ENCODE results near the gene TBC1D8. TPM values are rescaled to one million over a fixed set of nuclear protein-coding genes. Genes with fewer than 3 reads are reported as not detected.

Gene TBC1D8
- total and polyA plus RNA-seq, 2 donors (not counting 1 experiment from before 2014, with no cell fraction given) = 1.7 to 15.7 TPM

DNA sequence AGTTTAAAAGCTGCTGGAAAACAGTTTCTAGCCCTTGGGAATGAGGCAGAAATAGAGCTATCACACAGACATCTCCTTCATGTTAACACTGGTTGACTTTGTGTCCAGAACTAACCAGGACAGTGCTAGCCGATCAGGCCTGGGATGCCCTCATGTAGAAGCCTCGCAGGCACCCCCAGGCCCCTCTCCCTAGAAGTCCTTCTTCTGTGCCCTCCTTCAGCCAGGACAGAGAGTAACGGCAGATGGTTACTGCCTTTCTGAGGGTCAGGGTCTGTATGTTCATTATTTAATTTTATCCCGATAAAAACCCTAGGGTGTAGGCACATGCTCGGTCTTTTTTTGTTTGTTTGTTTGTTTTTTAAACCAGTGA, 159.8 kb downstream of the TBC1D8 start:
- Mint-ChIP-seq H3K4me3 (no peak overlapping the region), H3K9me3 (ENCODE audit: insufficient read depth) (no peaks in the 10 kb centered on the region), H3K4me1 (peaks cover 5% of the 10 kb centered on the region), H3K27ac (no peak overlapping the region), H3K27me3 (peaks cover 3% of the 10 kb centered on the region)
- Histone ChIP-seq H3K9me3 (ENCODE audit: control extremely low read depth in 1 of 3, control insufficient read depth in 2 of 3, insufficient read depth in 1 of 3, low read length in 2 of 3) (peaks cover 0 to 8% (median 0%) of the 10 kb centered on the region in 3 donors), H3K9ac (ENCODE audit: low read length) (no peak overlapping the region), H3K4me2 (replicated peaks; ENCODE audit: low read depth, low read length, poor library complexity, severe bottlenecking) (no peak overlapping the region), H2AFZ (ENCODE audit: insufficient read depth, low read depth, low read length, poor library complexity, severe bottlenecking) (no peak overlapping the region), H3K4me3 (ENCODE audit: control extremely low read depth in 1 of 5, extremely low read depth in 1 of 5, insufficient read depth in 1 of 5, low read depth in 2 of 5, low read length in 4 of 5) (no peak overlapping the region), H4K20me1 (ENCODE audit: control insufficient read depth, insufficient read depth, low read length, poor library complexity, severe bottlenecking) (no peaks in the 10 kb centered on the region), H3K27ac (ENCODE audit: low read length in 2 of 2) (no peak overlapping the region), H3K4me1 (ENCODE audit: control insufficient read depth in 2 of 2, insufficient read depth in 2 of 2, low read length in 2 of 2) (peaks cover 0 to 11% of the 10 kb centered on the region in 2 donors), H3K36me3 (replicated peaks in 1 of 2; ENCODE audit: control extremely low read depth in 1 of 2, control insufficient read depth in 1 of 2, extremely low read depth in 1 of 2, insufficient read depth in 2 of 2, low read length in 1 of 2) (no peaks in the 10 kb centered on the region), H3K79me2 (ENCODE audit: control insufficient read depth, insufficient read depth, low read length) (no peaks in the 10 kb centered on the region), H3K27me3 (replicated peaks in 1 of 4; ENCODE audit: control extremely low read depth in 1 of 4, control insufficient read depth in 3 of 4, insufficient read depth in 4 of 4, low read length in 3 of 4) (no peaks in the 10 kb centered on the region)
- POLR2A ChIA-PET = no interaction called here
- intact Hi-C loops (cut with micrococcal nuclease) = no loop called here
- no peak for ATAC-seq (ENCODE audit: low read depth)
- CTCF ChIA-PET = no interaction called here
- DNase-seq = no peak
- 89% methylated on average over 3 of the region's 5 CpGs for WGBS (ENCODE audit: insufficient coverage)
- TF ChIP-seq EZH2 (IDR thresholded peaks at IDR 0.05; ENCODE audit: borderline replicate concordance, insufficient read depth, low read depth, low read length, poor library complexity, severe bottlenecking) = no peak
- TF ChIP-seq, protein P1, sequence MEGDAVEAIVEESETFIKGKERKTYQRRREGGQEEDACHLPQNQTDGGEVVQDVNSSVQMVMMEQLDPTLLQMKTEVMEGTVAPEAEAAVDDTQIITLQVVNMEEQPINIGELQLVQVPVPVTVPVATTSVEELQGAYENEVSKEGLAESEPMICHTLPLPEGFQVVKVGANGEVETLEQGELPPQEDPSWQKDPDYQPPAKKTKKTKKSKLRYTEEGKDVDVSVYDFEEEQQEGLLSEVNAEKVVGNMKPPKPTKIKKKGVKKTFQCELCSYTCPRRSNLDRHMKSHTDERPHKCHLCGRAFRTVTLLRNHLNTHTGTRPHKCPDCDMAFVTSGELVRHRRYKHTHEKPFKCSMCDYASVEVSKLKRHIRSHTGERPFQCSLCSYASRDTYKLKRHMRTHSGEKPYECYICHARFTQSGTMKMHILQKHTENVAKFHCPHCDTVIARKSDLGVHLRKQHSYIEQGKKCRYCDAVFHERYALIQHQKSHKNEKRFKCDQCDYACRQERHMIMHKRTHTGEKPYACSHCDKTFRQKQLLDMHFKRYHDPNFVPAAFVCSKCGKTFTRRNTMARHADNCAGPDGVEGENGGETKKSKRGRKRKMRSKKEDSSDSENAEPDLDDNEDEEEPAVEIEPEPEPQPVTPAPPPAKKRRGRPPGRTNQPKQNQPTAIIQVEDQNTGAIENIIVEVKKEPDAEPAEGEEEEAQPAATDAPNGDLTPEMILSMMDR (IDR thresholded peaks at IDR 0.05) = no peak

DNA sequence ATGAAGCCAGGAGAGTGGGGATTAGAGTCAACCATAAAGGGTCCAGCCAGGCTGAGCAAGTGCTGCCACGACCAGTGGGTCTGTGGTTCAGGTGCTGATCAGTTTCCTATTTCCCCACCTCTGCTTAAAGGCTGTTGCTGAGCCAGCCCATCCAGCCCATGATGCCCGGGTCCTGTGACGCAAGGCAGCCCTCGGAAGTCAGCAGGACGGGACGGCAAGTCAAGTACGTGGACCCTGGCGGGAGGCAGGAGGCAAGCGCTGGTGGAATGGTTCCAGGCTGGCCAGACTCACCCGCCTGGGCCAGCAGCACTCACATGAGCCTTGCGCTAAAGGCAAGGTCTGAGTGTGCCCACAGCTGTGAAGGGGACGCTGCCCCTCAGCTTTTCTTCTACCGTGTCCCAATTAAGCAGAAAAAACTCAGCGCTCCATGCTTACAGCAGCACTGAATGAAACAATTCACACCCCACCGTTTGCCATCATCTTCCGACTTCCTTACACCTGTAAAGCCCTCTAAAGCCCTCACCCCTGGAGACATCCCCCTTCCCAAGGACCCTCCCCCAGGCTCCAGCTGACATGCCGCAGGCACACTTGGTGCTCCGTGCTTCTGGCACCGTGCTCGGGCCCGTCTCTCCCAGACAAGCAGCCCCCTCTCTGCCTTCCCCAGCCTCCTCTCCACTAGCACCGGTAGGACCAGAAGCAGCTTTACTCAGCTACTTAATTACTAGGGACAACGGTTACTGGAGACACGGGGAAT, 160.4 kb downstream of the TBC1D8 start:
- H3K9me3 Mint-ChIP-seq (ENCODE audit: insufficient read depth) = no peaks in the 10 kb centered on the region
- Histone ChIP-seq H3K36me3 (replicated peaks in 1 of 2; ENCODE audit: control extremely low read depth in 1 of 2, control insufficient read depth in 1 of 2, extremely low read depth in 1 of 2, insufficient read depth in 2 of 2, low read length in 1 of 2) (no peaks in the 10 kb centered on the region), H2AFZ (ENCODE audit: insufficient read depth, low read depth, low read length, poor library complexity, severe bottlenecking) (no peak overlapping the region), H3K4me2 (replicated peaks; ENCODE audit: low read depth, low read length, poor library complexity, severe bottlenecking) (no peak overlapping the region), H3K4me1 (ENCODE audit: control insufficient read depth in 2 of 2, insufficient read depth in 2 of 2, low read length in 2 of 2) (peaks cover 0 to 11% of the 10 kb centered on the region in 2 donors), H4K20me1 (ENCODE audit: control insufficient read depth, insufficient read depth, low read length, poor library complexity, severe bottlenecking) (no peaks in the 10 kb centered on the region), H3K9me3 (ENCODE audit: control extremely low read depth in 1 of 3, control insufficient read depth in 2 of 3, insufficient read depth in 1 of 3, low read length in 2 of 3) (peaks cover 0 to 8% (median 0%) of the 10 kb centered on the region in 3 donors), H3K4me3 (ENCODE audit: control extremely low read depth in 1 of 5, extremely low read depth in 1 of 5, insufficient read depth in 1 of 5, low read depth in 2 of 5, low read length in 4 of 5) (no peak overlapping the region), H3K27ac (ENCODE audit: low read length in 2 of 2) (no peak overlapping the region), H3K79me2 (ENCODE audit: control insufficient read depth, insufficient read depth, low read length) (no peaks in the 10 kb centered on the region), H3K9ac (ENCODE audit: low read length) (no peak overlapping the region), H3K27me3 (replicated peaks in 1 of 4; ENCODE audit: control extremely low read depth in 1 of 4, control insufficient read depth in 3 of 4, insufficient read depth in 4 of 4, low read length in 3 of 4) (no peaks in the 10 kb centered on the region)
- WGBS (ENCODE audit: insufficient coverage) = 94% methylated on average over 21 of the region's 24 CpGs
- no peak overlapping the region for H3K27ac Mint-ChIP-seq
- ATAC-seq (ENCODE audit: low read depth) = no peak
- TF ChIP-seq, protein P1 (IDR thresholded peaks at IDR 0.05) = no peak
- TF ChIP-seq EZH2 (IDR thresholded peaks at IDR 0.05; ENCODE audit: borderline replicate concordance, insufficient read depth, low read depth, low read length, poor library complexity, severe bottlenecking) = no peak
- POLR2A ChIA-PET = no interaction called here
- CTCF ChIA-PET = no interaction called here
- H3K4me1 Mint-ChIP-seq = peaks cover 5% of the 10 kb centered on the region
- peaks cover 3% of the 10 kb centered on the region for H3K27me3 Mint-ChIP-seq
- DNase-seq = no peak
- no peak overlapping the region for H3K4me3 Mint-ChIP-seq
- intact Hi-C loops (cut with micrococcal nuclease) = no loop called here

Data from B cell (primary cell).